SHP77 (cell line): ENCODE results near the gene C17orf113.
A peak's percentile ranks its signal among the peaks of the same experiment; 100 is the strongest.
"Not testable (repeated sequence)": the region's sequence is repeated elsewhere in the genome, so short reads cannot be mapped to it uniquely, and the experiment has no call there.

Source experiments
- DNase-seq, 2 experiments: peaks; one replicate each; lab custom pipeline; 2025; lab: John Stamatoyannopoulos, UW

Gene C17orf113

GRCh38 chr17:42016941-42017865 is 33.2 kb downstream of the C17orf113 start, which contains the start of gene DNAJC7:
Gene DNAJC7 (minus strand): TSS chr17:42017439. CDS start chr17:42017416, 23 bp downstream.
- peak; percentile 91 to 92 for DNase-seq

GRCh38 chr17:42016411-42016831 is 34.0 kb downstream of the C17orf113 start:
- DNase-seq = no peak

- DNase-seq = not testable (repeated sequence)
Observed at GRCh38 chr17:42013740-42014139, 36.7 kb downstream of the C17orf113 start.

DNA sequence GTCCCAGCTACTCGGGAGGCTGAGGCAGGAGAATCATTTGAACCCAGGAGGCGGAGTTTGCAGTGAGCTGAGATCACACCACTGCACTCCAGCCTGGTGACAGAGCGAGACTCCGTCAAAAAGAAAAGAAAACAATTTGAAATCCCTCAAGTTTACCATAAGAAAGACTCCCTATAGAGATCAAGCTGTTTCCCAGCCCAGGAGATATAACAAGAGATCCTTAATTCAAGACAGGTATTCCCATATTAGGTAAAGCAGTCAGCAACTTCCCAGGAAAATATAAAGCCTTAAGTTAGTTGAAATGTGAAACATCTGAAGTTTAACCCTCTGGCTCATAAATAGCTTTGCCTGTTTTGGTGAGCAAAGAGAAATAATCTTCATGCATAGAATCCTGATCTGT is 38.0 kb downstream of the C17orf113 start:
- DNase-seq = not testable (repeated sequence)

DNA sequence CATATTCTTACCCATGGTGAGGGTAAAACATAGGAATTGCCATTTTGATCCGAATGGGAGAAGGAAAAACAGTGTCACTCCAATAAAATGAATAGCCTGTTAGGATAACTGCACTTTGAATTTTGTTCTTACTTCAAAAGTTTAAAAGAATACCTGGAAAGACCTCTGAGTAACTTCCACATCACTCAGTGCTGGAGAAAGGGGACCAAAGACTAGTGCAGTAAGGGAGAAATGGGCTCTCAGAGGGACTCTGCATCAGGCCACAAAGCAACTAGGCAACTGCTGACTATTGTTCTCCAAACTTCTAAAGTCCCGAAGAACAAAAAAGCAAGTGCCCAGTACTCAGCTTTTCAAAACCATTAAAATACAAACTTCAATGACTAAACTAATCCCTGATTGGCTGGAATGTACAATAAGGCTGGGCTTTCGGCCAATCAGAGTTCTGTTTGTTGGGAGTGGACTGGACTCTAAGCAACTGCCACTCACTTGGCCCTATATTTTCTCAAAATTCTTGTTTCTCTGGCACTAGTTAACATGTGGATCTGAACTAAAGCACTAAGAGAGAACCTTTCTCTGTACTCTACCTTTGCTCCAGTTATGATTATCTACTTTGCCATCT is 39.4 kb downstream of the C17orf113 start:
- no peak for DNase-seq

- DNase-seq = not testable (repeated sequence)
Observed at GRCh38 chr17:42010266-42010680, 40.1 kb downstream of the C17orf113 start.

DNA sequence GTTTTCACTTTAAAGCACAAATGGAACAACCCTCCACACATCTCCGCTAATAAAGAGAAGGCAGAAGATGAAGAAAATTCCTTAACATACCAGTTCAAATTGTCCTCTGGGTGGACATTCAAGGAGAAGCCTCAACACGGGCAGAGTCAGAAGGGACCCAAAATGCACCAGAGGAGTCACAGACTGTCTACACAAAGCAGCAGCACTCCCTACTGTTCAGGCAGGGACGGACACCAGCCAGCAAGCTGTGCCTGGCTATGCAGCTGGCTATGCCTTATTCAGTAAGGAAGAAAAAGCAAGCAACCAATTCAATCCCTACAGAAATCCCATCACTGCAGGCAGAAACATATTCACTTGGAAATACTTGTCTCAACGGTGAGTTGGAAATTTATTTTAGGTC is 41.2 kb downstream of the C17orf113 start:
- DNase-seq = no peak

GRCh38 chr17:42005166-42005565 is 45.2 kb downstream of the C17orf113 start:
- no peak for DNase-seq

DNA sequence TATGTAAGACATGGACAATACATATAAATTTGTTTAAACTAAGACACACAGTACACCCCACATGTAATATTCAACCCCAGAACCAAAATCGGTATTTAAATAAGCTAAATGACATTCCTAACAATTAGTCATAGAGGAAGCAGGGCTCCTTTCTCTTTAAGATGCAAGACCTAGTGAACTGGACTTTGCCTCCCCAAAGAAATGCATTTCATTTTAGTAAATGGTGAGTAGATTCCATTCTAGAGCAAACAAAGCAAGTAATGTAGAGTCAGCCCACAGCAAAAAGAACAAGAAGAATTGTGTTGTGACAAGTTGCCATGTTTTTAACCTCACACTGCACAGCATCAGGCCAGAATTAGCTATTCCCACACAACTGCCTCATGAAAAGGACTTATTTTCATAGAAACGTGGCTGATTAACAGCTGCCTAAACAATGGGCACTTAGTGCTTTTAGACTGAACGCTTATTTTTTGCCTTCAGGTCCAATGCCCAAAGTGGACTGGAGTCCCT is 47.6 kb downstream of the C17orf113 start:
- no peak for DNase-seq

GRCh38 chr17:42002175-42002791 is 48.1 kb downstream of the C17orf113 start:
- no peak for DNase-seq

DNA sequence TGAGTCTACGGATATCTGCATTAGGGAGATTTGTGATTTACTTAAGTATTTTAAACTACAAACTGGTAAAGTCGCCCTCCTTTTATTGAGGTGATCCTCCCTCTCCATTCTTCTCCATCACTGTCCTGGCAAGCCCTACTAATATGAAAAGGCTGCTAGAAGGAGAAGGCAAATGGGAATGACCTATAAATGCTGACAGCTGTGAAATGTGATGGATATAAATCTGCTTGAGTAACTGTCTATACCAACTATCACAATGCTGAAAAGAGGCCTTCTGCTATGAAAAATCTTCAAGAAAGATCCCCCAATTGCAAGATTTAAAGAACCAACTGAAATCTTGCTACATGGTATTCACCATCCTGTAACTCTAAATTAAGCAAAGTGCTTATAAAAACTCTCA is 48.7 kb downstream of the C17orf113 start:
- DNase-seq = no peak

- DNase-seq = no peak
Observed at GRCh38 chr17:42000413-42001133, 49.8 kb downstream of the C17orf113 start.

GRCh38 chr17:41998497-41998896 is 51.9 kb downstream of the C17orf113 start:
- DNase-seq = no peak

- DNase-seq = no peak
Observed at GRCh38 chr17:41996855-41997164, 53.6 kb downstream of the C17orf113 start.

DNA sequence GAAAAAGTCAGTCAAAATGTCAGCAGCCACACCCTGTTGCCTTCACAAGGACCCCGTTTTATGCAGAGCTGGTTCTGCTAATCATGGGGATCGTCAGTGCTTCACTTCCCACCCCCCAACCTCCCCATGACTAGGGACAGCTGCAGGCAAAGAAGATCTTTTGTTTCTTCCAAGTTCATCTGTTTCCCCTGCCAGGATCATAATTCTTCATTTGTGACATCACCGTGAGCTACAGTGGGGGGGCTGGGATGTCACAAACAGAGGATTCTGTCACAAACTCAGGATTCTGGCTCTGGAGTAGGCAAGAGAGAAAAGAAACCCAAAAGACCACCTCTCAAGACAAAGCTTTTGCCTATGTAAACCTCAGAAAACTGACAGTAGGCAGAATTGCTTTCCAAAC is 57.8 kb downstream of the C17orf113 start:
- no peak for DNase-seq

DNA sequence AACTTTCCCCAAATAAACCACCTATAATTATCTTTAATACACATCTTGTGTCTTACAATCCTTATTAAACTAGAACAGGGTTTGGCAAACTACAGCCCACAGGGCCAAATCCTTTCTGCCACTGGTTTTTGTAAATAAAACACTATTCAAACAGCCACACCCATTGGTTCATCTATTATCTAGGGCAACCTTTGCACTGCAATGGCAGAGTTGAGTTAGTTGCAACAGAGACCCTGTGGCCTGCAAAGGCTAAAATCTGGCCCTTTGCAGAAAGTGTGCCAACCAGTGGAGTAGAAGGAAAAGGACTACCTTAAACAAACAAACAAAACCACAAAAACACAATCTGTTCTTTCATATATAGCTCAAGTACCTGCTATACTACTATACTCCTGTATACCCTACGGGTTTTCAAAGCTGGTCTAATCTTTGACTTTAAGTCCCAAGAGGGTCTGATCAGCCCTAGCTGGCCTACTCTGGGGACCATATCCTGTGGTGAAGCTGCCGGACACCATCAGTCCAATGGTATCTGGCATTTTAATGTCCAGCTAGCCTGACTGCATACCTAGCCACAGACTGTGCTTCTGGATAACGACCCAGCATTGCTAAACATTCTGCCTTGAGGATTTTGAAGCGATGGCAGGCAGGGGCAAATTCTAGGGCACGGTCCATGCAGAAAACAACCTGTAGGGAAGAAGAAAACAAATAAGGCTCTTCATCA is 60.5 kb downstream of the C17orf113 start:
- DNase-seq = no peak

DNA sequence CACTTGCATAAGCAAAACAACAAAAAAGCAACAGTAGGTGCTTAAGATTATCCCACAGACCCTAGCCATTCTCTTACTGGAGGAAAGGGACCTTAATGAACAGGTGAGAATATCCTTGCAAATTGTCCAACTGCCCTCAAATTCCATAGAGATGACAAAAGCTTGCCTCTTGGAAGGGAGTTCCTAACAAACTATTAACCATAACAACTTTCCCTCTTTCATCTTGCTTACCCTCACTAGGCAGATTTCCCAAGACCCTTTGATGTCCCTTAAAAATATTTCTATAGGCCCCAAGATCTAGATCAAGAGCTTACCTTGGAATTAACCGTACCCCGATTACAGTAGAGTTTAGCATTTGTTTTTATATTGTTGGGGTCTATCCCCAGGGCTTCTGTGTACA is 62.0 kb downstream of the C17orf113 start:
- no peak for DNase-seq
